ENCODE results near the gene CIB4. TPM values are rescaled to one million over a fixed set of nuclear protein-coding genes. Genes with fewer than 3 reads are reported as not detected.

CIB4 gene
- total RNA-seq, 1 donor from 2014 or later: not detected

DNA sequence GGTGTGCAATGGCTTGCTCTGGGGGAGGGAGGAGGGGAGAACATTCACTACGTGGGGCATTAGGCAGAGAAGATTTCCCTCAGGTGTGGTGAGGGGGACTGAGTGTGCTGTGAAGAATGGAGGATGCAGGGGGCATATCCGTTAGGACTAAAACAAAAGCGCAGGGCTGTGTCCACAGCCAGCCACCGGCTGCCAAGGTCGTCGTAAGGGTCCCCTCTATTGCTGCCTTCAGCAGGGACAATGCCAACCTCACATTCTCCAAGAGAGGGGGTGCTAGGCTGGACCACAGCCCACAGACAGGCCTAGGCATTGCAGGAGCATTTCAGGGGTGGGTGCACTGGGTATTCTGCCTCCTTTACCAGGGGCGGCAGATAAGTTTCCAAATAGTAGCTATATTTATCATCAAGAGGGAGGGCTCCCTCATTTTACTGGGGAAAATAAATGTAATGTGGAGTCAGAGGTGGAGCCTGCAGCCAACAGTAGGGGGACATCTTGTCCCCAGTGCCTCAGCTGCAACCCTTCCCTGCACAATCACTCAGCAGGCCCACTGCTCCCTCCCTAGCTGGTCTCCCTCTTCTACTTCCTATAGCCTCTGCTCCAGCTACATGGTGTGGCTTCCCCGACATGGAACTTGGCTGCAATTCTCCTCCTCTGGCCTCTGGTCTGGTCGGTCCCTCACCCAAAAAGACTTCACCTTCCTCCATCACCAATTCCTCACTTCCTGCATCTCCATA lies 88.4 kb downstream of the CIB4 start:
- no peak for TF ChIP-seq CTCF (IDR thresholded peaks at IDR 0.05; ENCODE audit: insufficient read depth, low read length, poor library complexity, severe bottlenecking)
- no peak overlapping the region for H3K4me3 ChIP-seq (ENCODE audit: low read depth, low read length)
- DNase-seq (ENCODE audit: low read depth): no peak
- no peaks in the 10 kb centered on the region for H3K36me3 ChIP-seq (ENCODE audit: control insufficient read depth, insufficient read depth, low read length)
- peaks cover 38% of the 10 kb centered on the region for H3K27me3 ChIP-seq (ENCODE audit: control insufficient read depth, insufficient read depth, low read length)

GRCh38 chr2:26550276-26551015 lies 90.7 kb downstream of the CIB4 start:
- Histone ChIP-seq H3K36me3 (ENCODE audit: control insufficient read depth, insufficient read depth, low read length) (no peaks in the 10 kb centered on the region), H3K27me3 (ENCODE audit: control insufficient read depth, insufficient read depth, low read length) (peaks cover 16% of the 10 kb centered on the region), H3K4me3 (ENCODE audit: low read depth, low read length) (no peak overlapping the region)
- no peak for DNase-seq (ENCODE audit: low read depth)
- TF ChIP-seq CTCF (IDR thresholded peaks at IDR 0.05; ENCODE audit: insufficient read depth, low read length, poor library complexity, severe bottlenecking): no peak

GRCh38 chr2:26542676-26543505 lies 98.3 kb downstream of the CIB4 start:
- Histone ChIP-seq H3K4me3 (ENCODE audit: low read depth, low read length) (no peak overlapping the region), H3K36me3 (ENCODE audit: control insufficient read depth, insufficient read depth, low read length) (no peaks in the 10 kb centered on the region), H3K27me3 (ENCODE audit: control insufficient read depth, insufficient read depth, low read length) (no peaks in the 10 kb centered on the region)
- TF ChIP-seq CTCF (IDR thresholded peaks at IDR 0.05; ENCODE audit: insufficient read depth, low read length, poor library complexity, severe bottlenecking): no peak
- DNase-seq (ENCODE audit: low read depth): no peak

DNA sequence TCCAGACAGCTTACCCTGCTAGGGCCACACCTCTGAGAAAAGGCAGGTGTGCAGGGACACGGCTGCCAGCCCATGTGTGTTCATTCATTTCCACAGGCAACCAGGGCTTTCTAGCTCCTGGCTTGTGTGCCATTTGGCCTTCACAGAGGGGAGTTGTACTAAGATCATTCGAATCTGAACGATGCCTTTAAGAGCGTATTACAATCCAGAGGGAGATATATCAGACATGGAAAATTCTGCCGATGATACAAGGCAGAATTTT lies 99.0 kb downstream of the CIB4 start:
- H3K36me3 ChIP-seq (ENCODE audit: control insufficient read depth, insufficient read depth, low read length): no peaks in the 10 kb centered on the region
- H3K4me3 ChIP-seq (ENCODE audit: low read depth, low read length): no peak overlapping the region
- TF ChIP-seq CTCF (IDR thresholded peaks at IDR 0.05; ENCODE audit: insufficient read depth, low read length, poor library complexity, severe bottlenecking): no peak
- peaks cover 2% of the 10 kb centered on the region for H3K27me3 ChIP-seq (ENCODE audit: control insufficient read depth, insufficient read depth, low read length)
- no peak for DNase-seq (ENCODE audit: low read depth)

DNA sequence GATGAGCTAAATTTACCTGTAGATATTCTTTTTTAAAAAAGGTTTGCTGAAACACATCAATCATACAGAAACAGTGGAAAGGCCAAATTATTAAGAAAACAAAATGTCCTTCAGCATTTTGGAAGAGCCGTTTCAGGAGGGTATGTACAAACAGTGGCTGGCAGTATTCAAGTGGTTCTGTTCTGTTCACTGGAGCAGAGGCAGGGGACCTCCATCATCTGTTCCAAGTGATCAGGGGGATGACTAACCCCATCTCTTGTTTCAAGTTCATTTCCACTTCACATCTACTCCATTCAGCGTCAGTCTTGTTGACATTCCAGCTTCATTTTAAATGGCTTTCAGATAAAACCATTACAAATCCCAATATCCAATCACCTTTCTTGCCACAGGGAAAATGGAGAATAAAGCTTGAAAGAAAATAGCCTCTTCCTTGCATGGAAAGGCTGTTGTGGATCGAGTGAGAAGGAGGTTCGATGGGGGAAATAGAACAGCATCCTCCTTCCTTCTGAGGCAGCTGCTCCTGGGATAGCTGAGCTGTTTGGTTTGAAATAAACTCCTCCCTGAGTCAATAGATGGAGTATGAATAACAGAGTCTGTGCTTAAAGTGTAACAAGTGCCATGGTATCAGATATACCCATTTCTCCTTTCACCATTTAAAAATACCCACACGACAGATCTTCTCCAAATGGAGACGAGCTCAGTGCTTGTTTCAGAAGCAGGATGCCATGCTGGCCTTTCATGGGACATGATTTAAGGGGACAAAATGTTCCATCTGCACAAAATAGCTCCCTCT lies 99.6 kb downstream of the CIB4 start:
- TF ChIP-seq CTCF (IDR thresholded peaks at IDR 0.05; ENCODE audit: insufficient read depth, low read length, poor library complexity, severe bottlenecking): no peak
- H3K36me3 ChIP-seq (ENCODE audit: control insufficient read depth, insufficient read depth, low read length): no peaks in the 10 kb centered on the region
- no peak for DNase-seq (ENCODE audit: low read depth)
- peaks cover 2% of the 10 kb centered on the region for H3K27me3 ChIP-seq (ENCODE audit: control insufficient read depth, insufficient read depth, low read length)
- H3K4me3 ChIP-seq (ENCODE audit: low read depth, low read length): no peak overlapping the region
